CD4-positive, alpha-beta T cell (primary cell): ENCODE measurements around the gene ADISSP. TPM values are rescaled to one million over a fixed set of nuclear protein-coding genes. Genes with fewer than 3 reads are reported as not detected.

Source experiments
- ATAC-seq: fragments of 200-7000 bp; cut with Tn5 transposase; one replicate; pipeline ENCODE4 v1.10.0; 2022; ENCODE audit warnings: mild to moderate bottlenecking; ENCODE audit not compliant: poor library complexity
- CTCF ChIA-PET: fragments of 350-600 bp; sonication (Branson Sonifier 250); formaldehyde crosslinking; loops from one replicate; lab custom pipeline; 2021; ENCODE audit warnings: antibody characterized with exemption, inconsistent platforms; lab: Charles Lee
- POLR2A ChIA-PET: fragments of 350-600 bp; sonication (Branson Sonifier 250); formaldehyde crosslinking; loops from one replicate; lab custom pipeline; 2021; ENCODE audit warnings: antibody characterized with exemption, inconsistent platforms; lab: Charles Lee
- DNase-seq, 14 experiments: peaks; one replicate each; pipeline ENCODE4 v3.0.0-alpha.2; 2013 to 2020; ENCODE audit warnings: mixed read lengths in 2 of 14
- H3K27ac ChIP-seq, 2 donors: one replicate each; pipeline versions ENCODE4 v1.5.1 to v1.7.0; 2013; ENCODE audit warnings: low read length in 2 of 2, low read depth in 1 of 2, mild to moderate bottlenecking in 1 of 2
- H3K27me3 ChIP-seq, 2 experiments: 1 replicate in 1 of 2; 2 replicates in 1 of 2; pipeline versions ENCODE4 v1.6.1 to v1.7.0; 2013; ENCODE audit warnings: low read length in 2 of 2, control low read depth in 1 of 2, mild to moderate bottlenecking in 1 of 2, moderate library complexity in 1 of 2; ENCODE audit not compliant: insufficient read depth in 2 of 2, control insufficient read depth in 1 of 2
- H3K36me3 ChIP-seq: one replicate; pipeline ENCODE4 v1.6.1; 2013; ENCODE audit warnings: low read length, control low read depth; ENCODE audit not compliant: insufficient read depth
- H3K4me1 ChIP-seq: one replicate; pipeline ENCODE4 v1.6.1; 2013; ENCODE audit warnings: low read length, control low read depth; ENCODE audit not compliant: insufficient read depth
- H3K4me3 ChIP-seq: one replicate; pipeline ENCODE4 v1.5.1; 2013; ENCODE audit warnings: mild to moderate bottlenecking, low read length, moderate library complexity
- H3K9me3 ChIP-seq, 2 experiments: 1 replicate in 1 of 2; 2 replicates in 1 of 2; pipeline versions ENCODE4 v1.6.1 to v1.7.0; 2013; ENCODE audit warnings: low read length in 2 of 2, mild to moderate bottlenecking in 2 of 2, control low read depth in 1 of 2, moderate library complexity in 1 of 2; ENCODE audit not compliant: control insufficient read depth in 1 of 2, insufficient read depth in 1 of 2
- H3K27ac Mint-ChIP-seq: one replicate; pipeline ENCODE4 v1.8.0; 2020; ENCODE audit warnings: mixed read lengths
- H3K27me3 Mint-ChIP-seq: one replicate; pipeline ENCODE4 v1.8.0; 2021; ENCODE audit warnings: mixed read lengths
- H3K36me3 Mint-ChIP-seq: one replicate; pipeline ENCODE4 v1.8.0; 2021; ENCODE audit warnings: low read depth, mixed read lengths
- H3K4me1 Mint-ChIP-seq: one replicate; pipeline ENCODE4 v1.8.0; 2021; ENCODE audit warnings: low read depth, mixed read lengths
- H3K4me3 Mint-ChIP-seq: one replicate; pipeline ENCODE4 v1.8.0; 2020; ENCODE audit warnings: mild to moderate bottlenecking, mixed read lengths
- H3K9me3 Mint-ChIP-seq: one replicate; pipeline ENCODE4 v1.8.0; 2020; ENCODE audit warnings: mixed read lengths
- CTCF ChIP-seq: fragments of 200-600 bp; IDR thresholded peaks from one replicate; pipeline ENCODE4 v1.8.0; 2022; ENCODE audit warnings: antibody characterized with exemption, mild to moderate bottlenecking
- intact Hi-C, 2 experiments: fragments of 100-400 bp; cut with DNase I in 1 of 2; cut with micrococcal nuclease in 1 of 2; formaldehyde crosslinking; loops; one replicate each; pipeline versions ENCODE4 v1.15.1 to v1.9.0; 2023 to 2025; cut with DNase I, micrococcal nuclease
- total RNA-seq, 174 experiments: library from RNA in 2 of 174; stranded (reverse) in 2 of 174; gene quantifications; one replicate each; pipeline ENCODE4 v1.2.3 and lab custom pipeline; 2021 to 2026

ADISSP gene
- total RNA-seq, 2 experiments from 2014 or later, result 11.2 to 11.6 TPM

- Histone ChIP-seq H3K36me3 (no peaks in the 10 kb centered on the region), H3K4me3 (no peak overlapping the region), H3K4me1 (peaks cover 23% of the 10 kb centered on the region), H3K27me3 (peaks cover 3 to 19% of the 10 kb centered on the region in 2 experiments), H3K9me3 (no peaks in the 10 kb centered on the region), H3K27ac (no peak overlapping the region)
- Mint-ChIP-seq H3K27me3 (peaks cover 6% of the 10 kb centered on the region), H3K9me3 (no peaks in the 10 kb centered on the region), H3K36me3 (peaks cover under 1% of the 10 kb centered on the region), H3K27ac (no peak overlapping the region), H3K4me3 (no peak overlapping the region), H3K4me1 (peaks cover 24% of the 10 kb centered on the region)
- TF ChIP-seq CTCF, result no peak
- POLR2A ChIA-PET, result no interaction called here
- intact Hi-C loops, result no loop called here
- ATAC-seq (no peak), DNase-seq (no peak)
- CTCF ChIA-PET, result no interaction called here
Measured at GRCh38 chr20:3748073-3748472, 19.5 kb downstream of the ADISSP start.

- no peak overlapping the region for H3K27ac Mint-ChIP-seq
- no peaks in the 10 kb centered on the region for H3K36me3 ChIP-seq
- intact Hi-C loops, result no loop called here
- peaks cover 18% of the 10 kb centered on the region for H3K4me1 ChIP-seq
- ChIA-PET CTCF (no interaction called here), POLR2A (no interaction called here)
- ATAC-seq, result no peak
- peaks cover 18% of the 10 kb centered on the region for H3K4me1 Mint-ChIP-seq
- peaks cover 6% of the 10 kb centered on the region for H3K27me3 Mint-ChIP-seq
- H3K4me3 Mint-ChIP-seq, result no peak overlapping the region
- H3K9me3 Mint-ChIP-seq, result no peaks in the 10 kb centered on the region
- no peak overlapping the region for H3K27ac ChIP-seq
- peaks cover 3 to 19% of the 10 kb centered on the region in 2 experiments for H3K27me3 ChIP-seq
- H3K9me3 ChIP-seq, result no peaks in the 10 kb centered on the region
- TF ChIP-seq CTCF, result no peak
- DNase-seq, result no peak
- H3K4me3 ChIP-seq, result no peak overlapping the region
- H3K36me3 Mint-ChIP-seq, result no peaks in the 10 kb centered on the region
Measured at GRCh38 chr20:3747471-3747870, 20.1 kb downstream of the ADISSP start.

GRCh38 chr20:3745686-3746173 lies 21.8 kb downstream of the ADISSP start:
- DNase-seq, result peak in 1 of 14 experiments; percentile 17
- no peak overlapping the region for H3K27ac Mint-ChIP-seq
- CTCF ChIA-PET, result interaction anchor here (0.6 to 1.5 kb wide), 3 partner anchors 7 to 75 kb away, joined by 3 to 4 read pairs (median 3); partner anchors contain the start of genes ADISSP and AP5S1

More at GRCh38 chr20:3745686-3746173, 21.8 kb downstream of the ADISSP start:
- POLR2A ChIA-PET, result interaction anchor here (0.5 to 1.8 kb wide), 2 partner anchors 17 to 22 kb away, joined by 3 to 9 read pairs; partner anchors contain the start of gene ADISSP
- no peak overlapping the region for H3K4me3 Mint-ChIP-seq
- no peaks in the 10 kb centered on the region for H3K36me3 ChIP-seq
- no peaks in the 10 kb centered on the region for H3K9me3 ChIP-seq
- peaks cover 13% of the 10 kb centered on the region for H3K4me1 Mint-ChIP-seq
- intact Hi-C loops, result no loop called here
- H3K27ac ChIP-seq, result no peak overlapping the region
- H3K36me3 Mint-ChIP-seq, result no peaks in the 10 kb centered on the region
- no peak for TF ChIP-seq CTCF
- H3K27me3 Mint-ChIP-seq, result peaks cover 6% of the 10 kb centered on the region
- no peak overlapping the region for H3K4me3 ChIP-seq
- H3K9me3 Mint-ChIP-seq, result no peaks in the 10 kb centered on the region
- H3K4me1 ChIP-seq, result peaks cover 14% of the 10 kb centered on the region
- peaks cover 3 to 19% of the 10 kb centered on the region in 2 experiments for H3K27me3 ChIP-seq
- ATAC-seq, result no peak
